Measurements from ENCODE around the gene SERP2. TPM values are rescaled to one million over a fixed set of nuclear protein-coding genes. Genes with fewer than 3 reads are reported as not detected.

SERP2 gene
- total and polyA plus RNA-seq, 10 of the 15 experiments (the other 5 are each of a cell fraction or from before 2014, with no cell fraction given) = not detected

- Histone ChIP-seq H3K4me3 (no peak overlapping the region), H3K27ac (ENCODE audit: control insufficient read depth, insufficient read depth) (no peak overlapping the region), H3K36me3 (ENCODE audit: control insufficient read depth in 2 of 2, insufficient read depth in 2 of 2, low read length in 1 of 2) (no peaks in the 10 kb centered on the region), H3K27me3 (replicated peaks in 1 of 2; ENCODE audit: control insufficient read depth in 2 of 2, insufficient read depth in 2 of 2, low read length in 1 of 2) (peaks cover 3% of the 10 kb centered on the region in 2 experiments; a peak in 3 of 4 replicates), H3K4me1 (ENCODE audit: control insufficient read depth, insufficient read depth, low read length) (no peaks in the 10 kb centered on the region), H3K79me2 (ENCODE audit: control insufficient read depth, insufficient read depth, low read length) (no peaks in the 10 kb centered on the region), H3K9ac (ENCODE audit: control insufficient read depth, insufficient read depth, low read length) (no peak overlapping the region), H4K20me1 (ENCODE audit: control insufficient read depth, insufficient read depth) (no peaks in the 10 kb centered on the region), H2AFZ (ENCODE audit: control insufficient read depth, low read depth, low read length) (no peak overlapping the region), H3K9me3 (replicated peaks; ENCODE audit: control insufficient read depth, insufficient read depth, low read length) (no peaks in the 10 kb centered on the region; the same call in 2 of the 3 replicates), H3K4me2 (ENCODE audit: control insufficient read depth, insufficient read depth) (no peak overlapping the region)
- no TSS peak for BruUV-seq (replicated peaks)
- 11% methylated on average over 5 of the region's 5 CpGs for WGBS (ENCODE audit: insufficient coverage, insufficient replicate concordance, low lambda C conversion rate, missing lambda C conversion rate)
- in situ Hi-C loops (cut with MboI) = no loop called here
- DNase-seq (ENCODE audit: low read depth, low spot score) = no peak
- RAD21 ChIA-PET (ENCODE audit: unreplicated experiment) = no interaction called here
- no peak for ATAC-seq
- CTCF ChIA-PET = no interaction called here
- SMC1A ChIA-PET (ENCODE audit: uncharacterized antibody, unreplicated experiment) = interaction anchor here (0.7 kb wide), 1 partner anchor 17 kb away, joined by 3 read pairs; no protein-coding TSS in a partner anchor
- no peak for FAIRE-seq
- TF ChIP-seq MYB (IDR thresholded peaks at IDR 0.05; ENCODE audit: borderline replicate concordance, low read depth, low read length) (no peak), RAD51 (IDR thresholded peaks at IDR 0.05) (no peak), ASH2L (IDR thresholded peaks at IDR 0.05; ENCODE audit: borderline replicate concordance, low read depth) (no peak)
- TF ChIP-seq, protein P1, sequence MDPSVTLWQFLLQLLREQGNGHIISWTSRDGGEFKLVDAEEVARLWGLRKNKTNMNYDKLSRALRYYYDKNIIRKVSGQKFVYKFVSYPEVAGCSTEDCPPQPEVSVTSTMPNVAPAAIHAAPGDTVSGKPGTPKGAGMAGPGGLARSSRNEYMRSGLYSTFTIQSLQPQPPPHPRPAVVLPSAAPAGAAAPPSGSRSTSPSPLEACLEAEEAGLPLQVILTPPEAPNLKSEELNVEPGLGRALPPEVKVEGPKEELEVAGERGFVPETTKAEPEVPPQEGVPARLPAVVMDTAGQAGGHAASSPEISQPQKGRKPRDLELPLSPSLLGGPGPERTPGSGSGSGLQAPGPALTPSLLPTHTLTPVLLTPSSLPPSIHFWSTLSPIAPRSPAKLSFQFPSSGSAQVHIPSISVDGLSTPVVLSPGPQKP (IDR thresholded peaks at IDR 0.05; ENCODE audit: low read depth, low read length) = no peak
- intact Hi-C loops (cut with micrococcal nuclease; ENCODE audit: unreplicated experiment) = no loop called here
- POLR2A ChIA-PET = no interaction called here
Measured at GRCh38 chr13:44368599-44369368, 4.8 kb upstream of the SERP2 start.

- 2% methylated on average over 3 of the region's 3 CpGs for WGBS (ENCODE audit: insufficient coverage, insufficient replicate concordance, low lambda C conversion rate, missing lambda C conversion rate)
- DNase-seq (ENCODE audit: low read depth, low spot score) (no peak), FAIRE-seq (no peak), ATAC-seq (no peak)
- in situ Hi-C loops (cut with MboI) = no loop called here
- Histone ChIP-seq H3K79me2 (ENCODE audit: control insufficient read depth, insufficient read depth, low read length) (no peaks in the 10 kb centered on the region), H3K9ac (ENCODE audit: control insufficient read depth, insufficient read depth, low read length) (no peak overlapping the region), H3K4me1 (ENCODE audit: control insufficient read depth, insufficient read depth, low read length) (no peaks in the 10 kb centered on the region), H3K36me3 (ENCODE audit: control insufficient read depth in 2 of 2, insufficient read depth in 2 of 2, low read length in 1 of 2) (no peaks in the 10 kb centered on the region), H3K4me2 (ENCODE audit: control insufficient read depth, insufficient read depth) (no peak overlapping the region), H3K9me3 (replicated peaks; ENCODE audit: control insufficient read depth, insufficient read depth, low read length) (no peaks in the 10 kb centered on the region; the same call in 2 of the 3 replicates), H3K27ac (ENCODE audit: control insufficient read depth, insufficient read depth) (no peak overlapping the region), H3K27me3 (replicated peaks in 1 of 2; ENCODE audit: control insufficient read depth in 2 of 2, insufficient read depth in 2 of 2, low read length in 1 of 2) (peaks cover 7 to 11% of the 10 kb centered on the region in 2 experiments; a peak in 3 of 4 replicates), H2AFZ (ENCODE audit: control insufficient read depth, low read depth, low read length) (no peak overlapping the region), H4K20me1 (ENCODE audit: control insufficient read depth, insufficient read depth) (no peaks in the 10 kb centered on the region), H3K4me3 (no peak overlapping the region)
- CTCF ChIA-PET = no interaction called here
- POLR2A ChIA-PET = no interaction called here
- BruUV-seq (replicated peaks) = no TSS peak
- RAD21 ChIA-PET (ENCODE audit: unreplicated experiment) = no interaction called here
- SMC1A ChIA-PET (ENCODE audit: uncharacterized antibody, unreplicated experiment) = no interaction called here
- TF ChIP-seq ZZZ3 (IDR thresholded peaks at IDR 0.05; ENCODE audit: control insufficient read depth, insufficient read length, low read depth) (no peak), RB1 (IDR thresholded peaks at IDR 0.05; ENCODE audit: borderline replicate concordance) (no peak), RFX5 (IDR thresholded peaks at IDR 0.05; ENCODE audit: low read depth, low read length) (no peak), STAT1 (conservative IDR thresholded peaks at IDR 0.05) (no peak), SMAD1 (IDR thresholded peaks at IDR 0.05; ENCODE audit: low read depth, partially characterized antibody) (no peak), BMI1 (IDR thresholded peaks at IDR 0.05; ENCODE audit: borderline replicate concordance) (no peak)
- TF ChIP-seq, protein P2, sequence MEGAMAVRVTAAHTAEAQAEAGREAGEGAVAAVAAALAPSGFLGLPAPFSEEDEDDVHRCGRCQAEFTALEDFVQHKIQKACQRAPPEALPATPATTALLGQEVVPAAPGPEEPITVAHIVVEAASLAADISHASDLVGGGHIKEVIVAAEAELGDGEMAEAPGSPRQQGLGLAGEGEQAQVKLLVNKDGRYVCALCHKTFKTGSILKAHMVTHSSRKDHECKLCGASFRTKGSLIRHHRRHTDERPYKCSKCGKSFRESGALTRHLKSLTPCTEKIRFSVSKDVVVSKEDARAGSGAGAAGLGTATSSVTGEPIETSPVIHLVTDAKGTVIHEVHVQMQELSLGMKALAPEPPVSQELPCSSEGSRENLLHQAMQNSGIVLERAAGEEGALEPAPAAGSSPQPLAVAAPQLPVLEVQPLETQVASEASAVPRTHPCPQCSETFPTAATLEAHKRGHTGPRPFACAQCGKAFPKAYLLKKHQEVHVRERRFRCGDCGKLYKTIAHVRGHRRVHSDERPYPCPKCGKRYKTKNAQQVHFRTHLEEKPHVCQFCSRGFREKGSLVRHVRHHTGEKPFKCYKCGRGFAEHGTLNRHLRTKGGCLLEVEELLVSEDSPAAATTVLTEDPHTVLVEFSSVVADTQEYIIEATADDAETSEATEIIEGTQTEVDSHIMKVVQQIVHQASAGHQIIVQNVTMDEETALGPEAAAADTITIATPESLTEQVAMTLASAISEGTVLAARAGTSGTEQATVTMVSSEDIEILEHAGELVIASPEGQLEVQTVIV (IDR thresholded peaks at IDR 0.05; ENCODE audit: borderline replicate concordance, partially characterized antibody) = no peak
- intact Hi-C loops (cut with micrococcal nuclease; ENCODE audit: unreplicated experiment) = no loop called here
Measured at GRCh38 chr13:44371421-44371820, 2.2 kb upstream of the SERP2 start.

Measured in GM12878 (cell line).